T-helper 1 cell treated with Interleukin-12 subunit alpha and Interleukin-12 subunit beta and Interleukin-4 antibody, amounts not matched to agents 30 ng/mL and 1 ng/mL, for 36 hours (primary cell): ENCODE results near the gene PTGIR. TPM values are rescaled to one million over a fixed set of nuclear protein-coding genes. Genes with fewer than 3 reads are reported as not detected.
"Not testable (repeated sequence)": the region's sequence is repeated elsewhere in the genome, so short reads cannot be mapped to it uniquely, and the experiment has no call there.

Experiments
- intact Hi-C: fragments of 100-400 bp; cut with micrococcal nuclease; formaldehyde crosslinking; loops from one replicate; pipeline ENCODE4 v1.15.1; 2024
- total RNA-seq: library from RNA; stranded (reverse); gene quantifications from 2 replicates; pipeline ENCODE4 v1.2.3, GENCODE V29; 2022

Gene PTGIR
- total RNA-seq, 1 donor from 2014 or later = 135 TPM

DNA sequence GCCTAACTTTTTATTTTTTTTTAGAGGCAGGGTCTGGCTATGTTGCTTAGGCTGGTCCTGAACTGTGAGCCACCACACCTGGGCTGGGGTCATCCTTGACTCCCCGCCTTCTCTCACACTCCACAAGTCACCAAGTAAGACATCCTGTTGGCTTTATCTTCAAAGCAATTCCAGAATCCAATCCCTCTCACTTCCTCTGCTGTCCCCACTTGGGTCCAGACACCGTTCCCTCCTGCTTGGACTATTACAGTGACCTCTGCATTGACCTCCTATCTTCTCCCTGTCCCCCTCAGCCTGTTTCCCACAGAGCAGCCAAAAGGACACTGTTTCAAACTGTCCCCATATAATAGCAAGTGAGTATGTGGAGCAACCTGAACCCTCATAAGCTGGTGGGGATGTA is 15.8 kb upstream of the PTGIR start:
- intact Hi-C loops = no loop called here

DNA sequence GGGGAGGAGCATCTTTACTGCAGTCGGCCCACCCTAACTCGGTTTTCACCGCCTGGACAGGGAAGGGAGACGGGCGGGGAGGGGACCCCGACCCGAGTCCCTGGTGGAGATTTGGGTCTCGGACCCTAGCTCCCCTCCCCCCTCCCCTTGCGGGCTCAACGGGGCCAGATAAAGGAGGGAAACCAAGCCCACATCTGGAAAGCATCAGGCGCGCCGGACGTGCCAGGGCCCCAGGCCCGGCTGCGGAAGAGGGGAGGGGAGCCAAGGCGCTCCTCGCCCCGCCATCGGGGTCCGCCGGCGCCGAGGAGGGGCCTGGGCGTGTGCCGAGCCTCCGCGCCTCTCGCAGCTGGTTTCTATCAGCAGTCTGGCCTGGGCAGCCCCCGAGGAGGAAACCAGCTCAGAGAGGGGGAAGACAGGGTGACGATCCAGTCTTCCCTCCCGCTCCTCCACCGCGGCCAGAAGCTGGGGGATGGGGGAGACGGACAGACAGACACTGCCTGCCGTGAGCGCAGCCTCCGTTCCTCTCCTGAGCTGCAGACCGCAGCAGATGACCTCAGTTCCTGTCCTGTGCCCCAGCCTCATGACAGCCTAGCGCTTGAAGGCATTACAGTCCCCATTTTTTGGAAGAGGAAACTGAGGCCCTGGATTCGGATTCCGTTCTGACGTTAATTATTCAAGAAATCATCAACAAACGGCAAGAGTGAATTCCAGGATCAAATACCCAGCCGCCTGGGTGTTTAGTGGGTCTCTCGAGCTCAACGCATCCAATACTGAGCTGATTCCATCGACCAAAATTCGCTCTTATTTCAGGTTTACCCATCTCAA is 14.7 kb upstream of the PTGIR start:
- intact Hi-C loops = no loop called here

DNA sequence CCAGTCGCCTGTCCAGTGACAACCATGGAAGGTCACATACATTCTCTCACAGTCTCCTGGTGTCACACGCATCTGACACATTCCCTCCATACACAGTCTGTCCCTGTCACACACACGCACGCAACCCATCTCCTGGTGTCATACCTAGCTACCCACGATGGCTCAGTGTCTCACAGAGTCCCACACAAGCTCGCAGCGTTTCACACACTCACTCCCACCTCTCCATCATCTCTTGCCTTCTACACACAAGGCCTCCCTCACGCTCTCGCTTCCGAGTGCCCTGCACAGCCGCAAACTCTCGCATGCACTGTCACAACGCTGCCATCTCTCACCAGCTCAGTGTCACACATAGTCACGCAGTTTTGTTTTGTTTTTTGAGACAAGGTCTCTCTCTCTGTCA is 12.3 kb upstream of the PTGIR start:
- intact Hi-C loops = no loop called here

DNA sequence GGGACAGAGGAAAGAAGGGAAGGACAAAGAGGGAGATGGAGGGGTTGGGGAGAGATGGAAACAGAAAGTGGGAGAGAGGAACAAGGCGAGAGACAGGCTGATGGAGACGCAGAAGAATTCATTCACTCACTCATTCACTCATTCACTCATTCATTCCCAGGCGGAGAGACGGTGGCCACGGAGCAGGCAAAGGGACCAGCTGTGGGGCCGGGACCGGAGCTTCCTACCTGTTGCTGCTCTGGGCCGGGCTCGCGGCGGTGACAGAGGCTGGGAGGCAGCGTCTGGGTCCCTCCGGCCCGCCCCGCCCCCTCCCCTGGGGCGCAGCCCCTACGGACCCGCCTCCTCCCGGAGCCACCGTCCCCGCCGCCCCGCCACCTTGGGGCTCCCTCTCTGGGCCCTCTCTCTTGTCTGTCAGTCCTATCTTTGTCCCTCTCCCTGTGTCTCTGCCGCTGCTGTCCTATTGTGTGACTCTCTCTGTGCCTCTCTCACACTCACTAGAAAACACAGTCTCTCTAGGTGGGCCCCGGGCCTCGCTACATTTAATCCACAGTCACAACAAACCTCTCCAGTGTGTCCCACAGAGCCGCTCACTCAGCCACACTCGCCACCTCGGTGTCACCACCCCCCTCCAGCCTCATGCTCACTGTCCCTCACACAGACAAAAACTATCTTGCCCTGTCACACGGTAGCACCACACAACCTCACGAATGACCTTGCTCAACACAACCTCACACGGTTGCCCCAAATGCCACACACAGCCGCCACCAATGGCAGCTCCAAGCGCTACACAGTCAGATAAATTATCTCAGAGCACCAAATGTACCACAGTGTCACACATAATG is 11.3 kb upstream of the PTGIR start, which contains the start of gene GNG8:
Gene GNG8, minus strand, starts transcription at position 283 of the 842 bp plus-strand sequence. CDS start 1,520 bp downstream, outside the sequence.
- intact Hi-C loops = no loop called here

DNA sequence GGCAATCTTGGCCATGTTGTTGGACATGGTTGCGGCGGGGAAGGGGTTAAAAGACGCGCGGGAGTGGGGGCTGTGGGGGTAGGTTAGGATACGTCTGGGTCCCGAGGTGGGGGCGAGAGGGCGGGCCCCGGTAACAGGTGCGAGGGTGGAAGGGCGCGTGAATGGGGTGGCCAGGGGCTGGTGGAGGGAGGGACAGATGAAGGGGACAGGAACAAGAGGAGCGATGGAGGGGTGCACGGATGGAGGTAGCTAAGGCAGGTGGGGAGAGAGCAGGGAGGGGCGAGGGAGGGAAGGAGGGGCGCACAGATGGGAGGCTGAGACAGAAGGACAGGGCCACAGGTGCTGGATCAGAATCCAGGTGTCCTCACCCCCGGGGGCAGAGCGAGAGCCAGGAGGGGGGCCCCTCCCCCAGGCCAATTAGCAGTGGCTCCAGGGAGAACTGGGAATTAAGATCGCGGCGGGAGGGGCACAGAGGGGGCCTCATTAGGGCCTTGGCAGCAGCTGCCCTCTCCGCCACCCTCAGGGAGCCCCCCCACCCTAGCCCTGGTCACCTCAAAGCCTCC is 9.8 kb upstream of the PTGIR start:
- intact Hi-C loops = loop anchor here (1.0 kb wide), 9 partner anchors 15 to 771 kb away; partner anchors contain the start of genes DACT3, INAFM1, PRKD2 and SLC1A5

DNA sequence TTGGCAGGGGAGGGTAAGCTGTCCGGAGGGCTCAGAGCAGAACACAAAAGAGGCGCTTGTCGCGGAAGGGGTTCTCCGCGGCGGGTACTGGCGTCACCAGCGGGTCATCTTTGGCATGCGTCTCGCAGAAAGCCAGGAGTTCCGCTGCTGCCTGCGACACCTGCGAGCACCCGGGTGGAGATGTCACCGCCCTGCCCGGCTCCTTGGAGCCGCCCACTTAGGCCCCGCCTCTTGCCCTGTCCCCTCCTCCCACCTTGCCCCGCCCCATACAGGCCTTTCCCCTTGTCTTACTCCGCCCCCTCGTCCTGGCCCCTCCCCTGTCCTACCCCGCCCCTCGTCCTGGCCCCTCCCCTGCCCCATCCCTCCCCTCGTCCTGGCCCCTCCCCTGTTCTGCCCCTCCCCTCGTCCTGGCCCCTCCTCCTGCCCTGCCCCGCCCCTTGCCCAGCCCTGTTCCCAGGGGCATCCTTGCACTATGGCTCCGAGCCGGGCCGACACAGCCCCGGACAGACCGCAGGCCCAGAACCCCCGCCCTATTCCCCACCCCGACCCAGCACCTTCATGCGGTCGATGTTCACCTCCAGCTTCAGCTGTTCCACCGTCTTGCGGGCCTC is 9.3 kb upstream of the PTGIR start:
- intact Hi-C loops = loop anchor here (1.0 kb wide), 9 partner anchors 15 to 771 kb away; partner anchors contain the start of genes DACT3, INAFM1, PRKD2 and SLC1A5

DNA sequence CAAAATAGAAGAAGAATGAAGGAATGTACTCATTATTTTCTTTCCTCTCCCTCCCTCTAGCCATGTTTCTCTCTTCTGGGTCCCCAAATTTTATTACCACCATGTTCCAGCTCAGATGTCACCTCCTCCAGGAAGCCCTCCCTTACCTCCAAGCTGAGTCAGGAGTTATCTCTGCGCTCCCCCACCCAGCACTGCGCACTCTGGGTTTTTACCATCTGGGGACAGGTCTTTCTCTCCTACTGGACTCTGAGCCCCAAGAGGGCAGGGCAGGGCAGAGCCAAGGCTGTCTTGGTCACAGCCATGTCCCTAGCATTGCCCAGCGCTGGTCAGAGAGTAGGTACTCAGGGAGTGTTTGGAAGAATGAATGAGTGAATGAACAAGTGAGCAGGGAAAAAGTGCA is 8.2 kb upstream of the PTGIR start:
- intact Hi-C loops = no loop called here

DNA sequence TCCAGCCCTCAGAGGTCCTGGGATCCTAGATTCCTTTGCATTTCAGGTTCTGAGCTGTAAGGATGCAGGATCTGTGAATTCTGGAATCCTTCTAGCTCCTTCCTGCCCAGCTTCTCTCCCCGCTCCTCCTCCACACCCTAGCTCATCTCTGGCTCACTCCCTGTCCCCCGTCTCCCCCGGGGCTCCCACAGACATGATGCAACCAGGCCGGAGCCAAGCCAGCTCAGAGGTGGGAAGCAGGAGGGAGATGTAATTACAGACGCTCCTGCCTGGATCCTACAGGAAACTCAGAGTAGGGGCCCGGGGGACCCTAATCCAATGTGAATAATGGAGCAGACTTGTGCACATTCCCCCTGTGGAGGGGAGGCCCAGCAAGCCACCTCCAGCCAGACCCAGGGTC is 6.6 kb upstream of the PTGIR start:
- intact Hi-C loops = no loop called here

DNA sequence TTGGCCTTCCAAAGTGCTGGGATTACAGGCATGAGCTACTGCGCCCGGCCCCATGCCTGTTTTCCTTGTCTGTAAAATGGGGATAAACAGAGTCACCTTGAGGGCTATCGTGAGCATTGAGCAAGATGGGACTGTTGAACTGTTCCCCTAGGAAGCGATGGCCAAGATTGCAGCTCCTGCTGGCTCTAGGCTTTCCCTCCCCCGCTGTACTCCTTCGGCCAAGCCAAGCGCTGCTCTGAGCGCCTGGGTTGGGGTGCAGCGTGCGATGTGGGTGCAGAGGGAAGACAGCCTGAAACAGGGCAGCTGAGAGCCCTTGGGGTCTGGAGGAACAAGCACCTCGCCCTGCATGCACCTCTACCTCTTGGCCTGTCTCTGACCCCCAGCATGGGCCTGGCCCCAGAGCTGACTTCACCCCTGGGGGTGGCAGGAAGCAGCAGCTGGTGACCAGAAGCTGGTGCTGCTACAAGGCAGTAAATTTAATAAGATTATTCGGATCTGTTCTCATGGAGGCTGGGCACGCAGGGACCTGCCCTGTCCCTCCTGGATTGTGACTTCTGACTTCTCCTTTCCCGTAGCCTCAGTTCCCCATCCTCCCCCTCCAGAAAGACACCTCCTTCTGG is 5.8 kb upstream of the PTGIR start:
- intact Hi-C loops = no loop called here

DNA sequence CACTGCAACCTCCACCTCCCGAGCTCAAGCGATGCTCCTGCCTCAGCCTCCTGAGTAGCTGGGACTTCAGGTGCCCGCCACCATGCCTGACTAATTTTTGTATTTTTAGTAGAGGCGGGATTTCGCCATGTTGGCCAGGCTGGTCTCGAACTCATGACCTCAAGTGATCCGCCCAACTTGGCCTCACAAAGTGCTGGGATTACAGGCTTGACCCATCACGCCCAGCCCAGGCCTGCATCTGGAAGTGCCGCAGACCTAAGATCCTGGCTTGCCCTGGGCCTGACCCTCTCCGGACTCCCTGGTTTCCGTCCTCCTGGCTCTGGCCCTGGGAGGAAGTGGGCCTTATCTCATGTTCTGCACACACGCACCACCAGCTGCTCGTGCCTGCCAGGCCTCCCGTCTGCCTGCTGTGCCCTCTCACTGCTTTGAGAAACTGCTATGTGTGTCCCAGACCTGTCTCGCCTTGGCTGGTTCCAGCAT is 4.7 kb upstream of the PTGIR start:
- intact Hi-C loops = no loop called here

DNA sequence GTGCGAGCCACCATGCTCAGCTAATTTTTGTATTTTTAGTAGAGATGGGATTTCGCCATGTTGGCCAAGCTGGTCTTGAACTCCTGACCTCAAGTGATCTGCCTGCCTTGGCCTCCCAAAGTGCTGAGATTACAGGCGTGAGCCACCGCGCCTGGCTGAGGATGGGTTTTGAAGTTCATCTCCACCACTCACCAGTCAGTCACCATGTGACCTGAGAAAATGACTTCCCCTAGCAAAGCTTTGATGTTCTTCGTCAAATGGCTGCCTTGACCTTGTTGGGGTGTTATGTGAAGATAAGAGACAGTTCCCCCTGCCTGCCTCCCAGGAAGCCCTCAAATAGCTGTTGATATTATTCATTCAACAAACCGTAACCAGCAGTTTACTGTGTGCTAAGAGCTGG is 4.1 kb upstream of the PTGIR start:
- intact Hi-C loops = not testable (repeated sequence)

DNA sequence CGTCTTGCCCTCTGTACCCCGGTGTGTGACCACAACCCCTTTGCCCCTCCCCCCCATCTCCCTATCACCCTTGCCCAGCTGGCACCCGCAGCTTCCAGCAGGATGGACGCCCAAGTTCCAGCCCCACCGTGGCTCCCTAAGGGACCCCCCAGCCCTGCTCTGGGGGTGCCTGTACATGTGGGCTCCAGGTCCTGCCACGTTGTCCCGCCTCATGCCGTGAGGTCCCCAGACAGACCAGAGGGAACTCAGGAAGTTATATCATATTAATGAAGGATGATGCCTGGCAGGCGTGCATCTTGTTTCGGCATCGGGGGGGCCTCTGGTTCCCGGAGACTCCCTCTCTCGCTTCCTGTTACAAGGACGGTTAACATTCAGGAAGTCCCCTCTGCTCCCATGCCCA is 1.6 kb upstream of the PTGIR start:
- intact Hi-C loops = no loop called here

DNA sequence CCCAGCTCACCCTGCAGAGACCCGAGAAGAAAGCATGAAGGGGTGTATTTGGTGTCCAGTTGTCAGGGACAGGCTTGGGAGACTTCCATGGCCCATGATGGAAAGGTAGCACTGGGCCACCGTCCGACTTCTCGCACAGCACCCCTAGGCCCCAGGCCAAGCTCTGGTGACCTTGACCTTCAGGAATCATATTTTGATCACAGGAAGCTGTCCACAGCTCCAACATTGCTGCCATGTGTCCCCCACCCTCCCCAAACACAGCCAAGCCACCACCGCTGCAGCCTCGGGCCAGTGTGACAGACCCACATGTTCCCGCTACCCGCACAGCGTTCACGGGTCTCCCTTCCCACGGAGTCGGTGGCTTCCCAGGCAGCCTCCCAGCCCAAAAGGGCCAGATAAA is 842 bp upstream of the PTGIR start:
- intact Hi-C loops = no loop called here

DNA sequence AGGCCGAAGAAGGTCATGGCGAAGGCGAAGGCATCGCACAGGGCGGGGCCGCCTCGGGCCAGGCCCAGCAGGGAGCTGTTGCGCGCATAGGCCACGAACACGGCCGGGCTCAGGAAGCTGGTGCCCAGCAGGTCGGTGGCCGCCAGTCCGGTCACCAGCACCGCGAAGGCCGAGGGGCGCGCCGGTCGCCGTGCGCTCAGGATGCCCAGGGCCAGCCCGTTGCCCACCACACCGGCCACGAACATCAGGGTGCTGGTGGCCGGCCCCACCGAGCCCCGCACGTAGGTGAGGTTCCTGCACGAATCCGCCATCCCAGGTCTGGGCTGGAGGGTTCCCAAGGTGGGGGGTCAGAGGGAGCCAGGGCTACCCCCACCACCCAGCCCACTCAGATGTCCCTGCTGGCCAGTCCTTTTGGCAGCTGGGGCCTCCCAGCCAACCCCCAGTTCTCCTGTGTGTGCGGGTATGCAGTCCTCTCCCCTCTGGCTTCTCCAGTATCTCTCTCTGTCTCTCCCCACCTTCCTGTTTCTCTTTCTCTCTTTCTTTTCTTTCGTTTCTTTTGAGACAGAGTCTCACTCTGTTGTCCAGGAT is 880 bp downstream of the PTGIR start:
- intact Hi-C loops = no loop called here

DNA sequence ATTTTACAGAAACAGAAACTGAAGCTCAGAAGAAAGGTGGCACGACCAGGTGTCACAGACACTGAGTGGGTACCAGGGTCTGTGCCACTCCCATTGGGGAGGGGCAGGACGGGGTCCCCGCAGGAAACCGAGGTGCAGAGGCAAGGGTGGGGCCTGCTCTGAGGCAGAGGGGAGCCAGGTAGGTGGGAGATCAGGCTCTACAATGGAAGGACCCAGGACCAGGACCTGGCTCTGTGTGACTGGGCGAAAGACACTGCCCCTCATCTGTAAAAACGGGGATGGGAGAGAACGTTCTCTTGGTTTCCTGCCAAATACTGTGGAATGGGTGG is 2.8 kb downstream of the PTGIR start:
- intact Hi-C loops = no loop called here

DNA sequence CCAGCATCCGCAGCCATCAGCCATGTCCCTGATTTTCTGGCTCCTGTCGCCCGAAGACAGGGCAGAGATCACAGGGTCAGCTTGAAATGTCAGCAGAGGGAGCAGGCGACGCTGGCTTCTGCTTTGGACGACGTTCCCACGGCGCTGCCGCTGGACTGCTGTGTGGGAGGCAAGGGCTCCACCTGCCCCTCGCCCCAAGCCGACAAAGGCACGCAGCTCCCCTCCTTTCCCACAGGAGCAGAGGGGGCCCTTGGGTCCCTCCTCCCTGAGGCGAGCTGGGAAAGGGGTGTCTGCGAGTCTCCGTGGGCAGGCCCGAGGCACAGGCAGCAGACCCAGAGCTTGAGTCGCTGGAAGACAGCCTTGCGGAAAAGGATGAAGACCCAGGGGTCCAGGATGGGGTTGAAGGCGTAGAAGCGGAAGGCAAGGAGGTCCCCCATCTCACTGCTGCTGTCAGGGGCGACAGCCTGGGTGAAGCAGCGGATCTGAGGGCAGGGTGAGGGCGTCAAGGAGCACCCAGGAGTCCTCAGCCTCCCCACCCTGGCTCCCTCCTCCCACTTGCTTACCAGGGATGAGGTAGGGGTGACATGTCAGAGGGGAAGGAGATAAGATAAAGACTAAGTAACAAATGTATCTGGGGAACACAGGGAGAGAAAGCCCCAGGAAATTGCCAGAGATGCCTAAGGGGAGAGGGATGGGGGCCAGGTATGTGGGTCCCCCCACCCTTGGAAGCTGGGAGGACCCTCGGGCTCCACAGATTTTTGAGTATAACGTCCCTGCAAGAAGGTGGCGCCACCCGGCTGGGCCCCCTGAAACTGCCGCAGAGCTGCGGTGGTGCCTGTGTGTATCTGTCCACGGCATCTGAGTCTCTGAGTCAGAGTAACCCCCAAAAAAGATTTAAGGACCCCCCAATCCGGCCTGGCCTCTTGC is 3.4 kb downstream of the PTGIR start:
- intact Hi-C loops = no loop called here

DNA sequence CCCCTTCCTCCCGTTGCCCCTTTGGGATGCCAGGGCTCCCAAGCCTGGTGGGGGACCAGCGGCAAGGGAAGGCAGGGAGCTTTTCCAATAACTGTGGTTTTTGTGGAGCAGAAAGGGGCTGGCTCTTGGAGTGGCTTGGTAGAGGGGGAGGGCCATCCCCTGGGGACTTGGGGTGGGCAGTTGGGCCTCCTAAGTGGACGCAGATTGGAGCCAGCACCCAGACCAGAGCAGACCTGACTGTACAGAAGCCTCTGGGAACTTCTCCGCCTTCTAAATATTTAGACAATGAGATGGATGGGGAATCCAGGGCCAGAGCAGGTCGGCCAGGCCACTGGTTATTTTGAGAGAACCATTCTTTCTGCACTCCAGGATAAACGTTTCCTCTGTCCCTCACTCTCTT is 4.2 kb downstream of the PTGIR start:
- intact Hi-C loops = loop anchor here (1.0 kb wide), 1 partner anchor 9 kb away; no protein-coding TSS in a partner anchor

DNA sequence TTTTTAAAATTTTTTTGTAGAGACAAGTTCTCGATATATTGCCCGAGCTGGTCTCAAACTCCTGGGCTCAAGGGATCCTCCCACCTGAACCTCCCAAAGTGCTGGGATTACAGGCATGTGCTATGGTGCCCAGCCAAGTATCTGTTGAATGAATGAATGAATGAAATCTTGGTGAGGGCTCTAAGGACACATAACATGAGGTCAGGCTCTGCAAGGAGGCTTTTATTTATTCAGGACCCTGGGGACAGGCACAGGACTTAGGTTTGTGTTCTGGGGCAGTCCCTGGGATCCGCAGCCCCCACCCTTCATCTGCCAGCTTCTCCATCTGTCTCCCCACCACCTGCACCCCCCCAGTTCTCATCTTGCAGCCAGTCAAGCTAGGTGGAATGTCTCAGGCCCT is 4.6 kb downstream of the PTGIR start:
- intact Hi-C loops = loop anchor here (1.0 kb wide), 1 partner anchor 9 kb away; no protein-coding TSS in a partner anchor

DNA sequence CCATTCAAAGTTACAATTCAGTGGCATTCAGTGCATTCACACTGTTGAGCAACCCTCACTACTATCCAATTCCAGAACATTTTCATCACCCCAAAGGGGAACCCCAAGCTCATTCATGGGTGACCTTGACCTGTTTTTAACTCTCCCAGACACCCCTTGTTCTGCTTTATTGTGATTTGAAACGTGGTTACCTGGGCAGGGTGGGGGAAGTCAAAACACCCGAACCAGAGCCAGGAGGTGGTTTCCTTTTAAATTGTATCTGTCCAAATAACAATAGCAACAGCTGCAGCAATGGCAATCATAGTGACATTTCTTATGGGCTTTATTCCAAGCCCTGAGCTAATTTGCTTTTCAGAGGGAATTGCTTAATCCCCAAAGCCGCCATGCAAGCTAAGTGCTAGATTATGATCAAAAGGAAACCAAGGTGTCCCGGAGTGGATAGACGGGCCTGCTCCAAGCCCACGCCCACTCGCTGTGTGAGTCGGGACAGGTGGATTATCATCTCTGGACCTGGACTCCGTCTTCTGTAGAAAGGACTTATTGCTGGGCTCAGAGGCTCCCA is 6.1 kb downstream of the PTGIR start:
- intact Hi-C loops = loop anchor here (1.0 kb wide), 1 partner anchor 16 kb away; no protein-coding TSS in a partner anchor
